Stimulated activated CD4-positive, alpha-beta T cell treated with anti-CD3 and anti-CD28 coated beads, Interleukin-12 subunit alpha, Interleukin-12 subunit beta, amount 100 ng/mL, for 4 hours (primary cell): ENCODE data around the gene SUSD3.
A peak's percentile ranks its signal among the peaks of the same experiment; 100 is the strongest.

Experiments used
- DNase-seq: peaks from one replicate; pipeline ENCODE4 v3.0.0-alpha.2; 2020

Gene SUSD3

GRCh38 chr9:93053781-93054331, 4.6 kb upstream of the SUSD3 start:
- no peak for DNase-seq

GRCh38 chr9:93054758-93055704, 3.5 kb upstream of the SUSD3 start:
- DNase-seq, result no peak

- DNase-seq, result no peak
These were observed 1.3 kb upstream of the SUSD3 start for GRCh38 chr9:93057042-93057702.

GRCh38 chr9:93057703-93058354, 672 bp upstream of the SUSD3 start:
- no peak for DNase-seq

GRCh38 chr9:93059011-93059714, 662 bp downstream of the SUSD3 start:
- DNase-seq, result peak; percentile 37

- DNase-seq, result no peak
These were observed 1.4 kb downstream of the SUSD3 start for GRCh38 chr9:93059715-93060578.

GRCh38 chr9:93060746-93061259, 2.3 kb downstream of the SUSD3 start:
- no peak for DNase-seq

- DNase-seq, result no peak
These were observed 2.8 kb downstream of the SUSD3 start for GRCh38 chr9:93061260-93061751.

GRCh38 chr9:93061791-93062763, 3.6 kb downstream of the SUSD3 start:
- peak; percentile 40 for DNase-seq

GRCh38 chr9:93064392-93065134, 6.1 kb downstream of the SUSD3 start:
- DNase-seq, result peak; percentile 69

- no peak for DNase-seq
These were observed 6.7 kb downstream of the SUSD3 start for GRCh38 chr9:93065135-93065720.

GRCh38 chr9:93066978-93067603, 8.6 kb downstream of the SUSD3 start:
- DNase-seq, result no peak

- no peak for DNase-seq
These were observed 10.5 kb downstream of the SUSD3 start for GRCh38 chr9:93068956-93069355.

GRCh38 chr9:93071464-93071863, 13.0 kb downstream of the SUSD3 start:
- DNase-seq, result no peak

GRCh38 chr9:93072383-93072795, 13.9 kb downstream of the SUSD3 start:
- no peak for DNase-seq

GRCh38 chr9:93076101-93076791, 17.7 kb downstream of the SUSD3 start:
- DNase-seq, result no peak

GRCh38 chr9:93076792-93077128, 18.3 kb downstream of the SUSD3 start:
- DNase-seq, result no peak

- no peak for DNase-seq
These were observed 18.9 kb downstream of the SUSD3 start for GRCh38 chr9:93077367-93077766.
